Uterus (tissue), 4 donors: ENCODE data around the gene GALNT18. TPM values are rescaled to one million over a fixed set of nuclear protein-coding genes. Genes with fewer than 3 reads are reported as not detected.

Source experiments
- DNase-seq, 2 donors: peaks; one replicate each; pipeline ENCODE4 v3.0.0-alpha.2; 2019 to 2020
- H3K27ac ChIP-seq, 2 donors: fragments of 200-600 bp; sonication (generic); 1 replicate in 1 of 2; 2 replicates in 1 of 2; pipeline ENCODE4 v1.5.1; 2016 to 2018
- H3K27me3 ChIP-seq, 2 donors: fragments of 200-600 bp; sonication (generic); one replicate each; pipeline ENCODE4 v1.5.1; 2018 to 2019; ENCODE audit warnings: control low read depth in 1 of 2
- H3K36me3 ChIP-seq, 2 donors: fragments of 200-600 bp; sonication (generic); one replicate each; pipeline ENCODE4 v1.5.1; 2019; ENCODE audit warnings: control low read depth in 1 of 2
- H3K4me1 ChIP-seq, 2 donors: fragments of 200-600 bp; sonication (generic); one replicate each; pipeline ENCODE4 v1.5.1; 2018 to 2019; ENCODE audit warnings: control low read depth in 1 of 2
- H3K4me3 ChIP-seq, 2 donors: fragments of 200-600 bp; sonication (generic); 1 replicate in 1 of 2; 2 replicates in 1 of 2; pipeline ENCODE4 v1.5.1; 2018 to 2019; ENCODE audit warnings: mild to moderate bottlenecking in 1 of 2
- H3K9me3 ChIP-seq, 2 donors: fragments of 200-600 bp; sonication (generic); one replicate each; pipeline ENCODE4 v1.5.1; 2019; ENCODE audit warnings: control low read depth in 1 of 2
- CTCF ChIP-seq, 4 experiments: fragments of 200-600 bp in 2 of 4; fragments of 450-650 bp in 2 of 4; sonication (generic) in 2 of 4; IDR thresholded peaks; one replicate each; pipeline ENCODE4 v1.5.1; 2016 to 2019; ENCODE audit warnings: antibody characterized with exemption in 4 of 4, mild to moderate bottlenecking in 2 of 4, moderate library complexity in 1 of 4
- POLR2A ChIP-seq, 2 donors: fragments of 450-650 bp; IDR thresholded peaks; one replicate each; pipeline ENCODE4 v1.6.1; 2016; ENCODE audit warnings: antibody characterized with exemption in 2 of 2, mild to moderate bottlenecking in 1 of 2, moderate library complexity in 1 of 2
- intact Hi-C: fragments of 100-400 bp; cut with DNase I; formaldehyde crosslinking; loops from one replicate; pipeline ENCODE4 v1.15.1; 2023; ENCODE audit warnings: low total_unique reads
- total RNA-seq, 4 donors: library from RNA; depleted of rRNA in 3 of 4; stranded (reverse); fragments of >200 nt in 3 of 4; gene quantifications; one replicate each; pipeline versions ENCODE4 v1.1.0 to v1.2.4, GENCODE V29; 2014 to 2023
- donor health status: DM: yes; HTN: yes; CAD: no.

Gene GALNT18
- total RNA-seq, 4 donors from 2014 or later, result 21.4 to 35.1 (median 27.3) TPM

GRCh38 chr11:11247576-11247975 lies 374.2 kb downstream of the GALNT18 start:
- intact Hi-C loops, result no loop called here
- no peaks in the 10 kb centered on the region for H3K27me3 ChIP-seq
- H3K27ac ChIP-seq, result no peak overlapping the region
- DNase-seq, result no peak
- peaks cover 3 to 27% of the 10 kb centered on the region in 2 donors for H3K4me1 ChIP-seq
- H3K4me3 ChIP-seq, result no peak overlapping the region
- H3K9me3 ChIP-seq, result no peaks in the 10 kb centered on the region
- TF ChIP-seq CTCF (IDR thresholded peaks at IDR 0.05), result no peak
- TF ChIP-seq POLR2A (IDR thresholded peaks at IDR 0.05), result no peak
- H3K36me3 ChIP-seq, result no peaks in the 10 kb centered on the region

- no peak for DNase-seq
- Histone ChIP-seq H3K9me3 (no peaks in the 10 kb centered on the region), H3K4me1 (peaks cover 3 to 30% of the 10 kb centered on the region in 2 donors), H3K27ac (no peak overlapping the region), H3K4me3 (no peak overlapping the region), H3K36me3 (no peaks in the 10 kb centered on the region), H3K27me3 (no peaks in the 10 kb centered on the region)
- intact Hi-C loops, result no loop called here
- TF ChIP-seq CTCF (IDR thresholded peaks at IDR 0.05) (no peak), POLR2A (IDR thresholded peaks at IDR 0.05) (no peak)
These were observed 374.7 kb downstream of the GALNT18 start for GRCh38 chr11:11247086-11247485.

GRCh38 chr11:11246166-11246565 lies 375.6 kb downstream of the GALNT18 start:
- H3K27ac ChIP-seq, result peak overlapping the region in 1 of 2 donors; percentile 93
- intact Hi-C loops, result no loop called here
- H3K27me3 ChIP-seq, result no peaks in the 10 kb centered on the region
- DNase-seq, result no peak
- no peaks in the 10 kb centered on the region for H3K9me3 ChIP-seq
- no peak overlapping the region for H3K4me3 ChIP-seq
- no peak for TF ChIP-seq CTCF (IDR thresholded peaks at IDR 0.05)
- no peak for TF ChIP-seq POLR2A (IDR thresholded peaks at IDR 0.05)
- no peaks in the 10 kb centered on the region for H3K36me3 ChIP-seq
- H3K4me1 ChIP-seq, result peaks cover 3 to 30% of the 10 kb centered on the region in 2 donors

- H3K4me3 ChIP-seq, result no peak overlapping the region
- peaks cover 3 to 30% of the 10 kb centered on the region in 2 donors for H3K4me1 ChIP-seq
- H3K27me3 ChIP-seq, result no peaks in the 10 kb centered on the region
- TF ChIP-seq POLR2A (IDR thresholded peaks at IDR 0.05), result no peak
- peak in 1 of 4 experiments; percentile 18 for TF ChIP-seq CTCF (IDR thresholded peaks at IDR 0.05)
- intact Hi-C loops, result no loop called here
- H3K36me3 ChIP-seq, result no peaks in the 10 kb centered on the region
- H3K9me3 ChIP-seq, result no peaks in the 10 kb centered on the region
- H3K27ac ChIP-seq, result peak overlapping the region; percentile 74 to 93
- peak in 1 of 2 donors; percentile 35 for DNase-seq
These were observed 376.4 kb downstream of the GALNT18 start for GRCh38 chr11:11245453-11245852.

- DNase-seq, result no peak
- Histone ChIP-seq H3K27ac (peak overlapping the region; percentile 74 to 93), H3K27me3 (no peaks in the 10 kb centered on the region), H3K36me3 (no peaks in the 10 kb centered on the region), H3K4me3 (no peak overlapping the region), H3K4me1 (peaks cover 3 to 30% of the 10 kb centered on the region in 2 donors), H3K9me3 (no peaks in the 10 kb centered on the region)
- intact Hi-C loops, result no loop called here
- TF ChIP-seq CTCF (IDR thresholded peaks at IDR 0.05) (no peak), POLR2A (IDR thresholded peaks at IDR 0.05) (no peak)
These were observed 377.2 kb downstream of the GALNT18 start for GRCh38 chr11:11244470-11245080.
